ENCODE measurements around the gene EHBP1L1. TPM values are rescaled to one million over a fixed set of nuclear protein-coding genes. Genes with fewer than 3 reads are reported as not detected.

Gene EHBP1L1
- total and polyA plus RNA-seq, 2 of the 13 experiments (the other 11 are each of a cell fraction or from before 2014, with no cell fraction given): 8.3 to 10.6 TPM

GRCh38 chr11:65558930-65559509, 16.8 kb upstream of the EHBP1L1 start (continued):
- no peak for TF ChIP-seq ZBTB10 (CRISPR knock-in tag; IDR thresholded peaks at IDR 0.05; ENCODE audit: borderline replicate concordance)
- TF ChIP-seq RFXAP (CRISPR knock-in tag; IDR thresholded peaks at IDR 0.05; ENCODE audit: borderline replicate concordance): no peak
- no peak for TF ChIP-seq ZNF253 (CRISPR knock-in tag; IDR thresholded peaks at IDR 0.05; ENCODE audit: borderline replicate concordance)
- TF ChIP-seq ZBTB21 (CRISPR knock-in tag; IDR thresholded peaks at IDR 0.05): no peak
- TF ChIP-seq PAF1 (CRISPR knock-in tag; IDR thresholded peaks at IDR 0.05): no peak
- no peak for TF ChIP-seq KDM4B (CRISPR knock-in tag; IDR thresholded peaks at IDR 0.05)
- TF ChIP-seq ZNF34 (CRISPR knock-in tag; IDR thresholded peaks at IDR 0.05; ENCODE audit: borderline replicate concordance): no peak
- TF ChIP-seq ZNF776 (CRISPR knock-in tag; IDR thresholded peaks at IDR 0.05): no peak
- no peak for TF ChIP-seq KLF16 (CRISPR knock-in tag; IDR thresholded peaks at IDR 0.05)
- no peak for TF ChIP-seq KLF12 (CRISPR knock-in tag; IDR thresholded peaks at IDR 0.05; ENCODE audit: borderline replicate concordance)
- no peak for TF ChIP-seq DMAP1 (CRISPR knock-in tag; IDR thresholded peaks at IDR 0.05)
- no peak for TF ChIP-seq GZF1 (CRISPR knock-in tag; IDR thresholded peaks at IDR 0.05)
- TF ChIP-seq TBX2 (CRISPR knock-in tag; IDR thresholded peaks at IDR 0.05; ENCODE audit: borderline replicate concordance): no peak; the same call in 1 of the 2 replicates
- peak; percentile 61; the same call in 1 of the 2 replicates for TF ChIP-seq PCBP1 (IDR thresholded peaks at IDR 0.05; ENCODE audit: borderline replicate concordance, low read depth, low read length)
- no peak for TF ChIP-seq ZNF782 (CRISPR knock-in tag; IDR thresholded peaks at IDR 0.05; ENCODE audit: borderline replicate concordance)
- TF ChIP-seq MIXL1 (CRISPR knock-in tag; IDR thresholded peaks at IDR 0.05): no peak
- TF ChIP-seq SNAI1 (CRISPR knock-in tag; IDR thresholded peaks at IDR 0.05; ENCODE audit: borderline replicate concordance): 0 out of 2 replicates have a peak, but pooled peaks have one; percentile 45
- 0 out of 2 replicates have a peak, but pooled peaks have one; percentile 47 for TF ChIP-seq RARG (CRISPR knock-in tag; IDR thresholded peaks at IDR 0.05; ENCODE audit: low read depth)
- TF ChIP-seq JARID2 (CRISPR knock-in tag; IDR thresholded peaks at IDR 0.05; ENCODE audit: insufficient replicate concordance): no peak
- TF ChIP-seq ZMYM2 (CRISPR knock-in tag; IDR thresholded peaks at IDR 0.05): no peak
- no peak for TF ChIP-seq STAG1 (CRISPR knock-in tag; IDR thresholded peaks at IDR 0.05)
- no peak for TF ChIP-seq TCF7L2 (IDR thresholded peaks at IDR 0.05; ENCODE audit: low read depth, low read length)
- 0 out of 2 replicates have a peak, but pooled peaks have one; percentile 20 for TF ChIP-seq CCDC6 (CRISPR knock-in tag; IDR thresholded peaks at IDR 0.05)
- no peak for TF ChIP-seq EHMT2 (IDR thresholded peaks at IDR 0.05; ENCODE audit: borderline replicate concordance, low read depth, low read length)
- TF ChIP-seq DPF2 (CRISPR knock-in tag; IDR thresholded peaks at IDR 0.05; ENCODE audit: borderline replicate concordance, low read depth): no peak
- TF ChIP-seq, protein P1, sequence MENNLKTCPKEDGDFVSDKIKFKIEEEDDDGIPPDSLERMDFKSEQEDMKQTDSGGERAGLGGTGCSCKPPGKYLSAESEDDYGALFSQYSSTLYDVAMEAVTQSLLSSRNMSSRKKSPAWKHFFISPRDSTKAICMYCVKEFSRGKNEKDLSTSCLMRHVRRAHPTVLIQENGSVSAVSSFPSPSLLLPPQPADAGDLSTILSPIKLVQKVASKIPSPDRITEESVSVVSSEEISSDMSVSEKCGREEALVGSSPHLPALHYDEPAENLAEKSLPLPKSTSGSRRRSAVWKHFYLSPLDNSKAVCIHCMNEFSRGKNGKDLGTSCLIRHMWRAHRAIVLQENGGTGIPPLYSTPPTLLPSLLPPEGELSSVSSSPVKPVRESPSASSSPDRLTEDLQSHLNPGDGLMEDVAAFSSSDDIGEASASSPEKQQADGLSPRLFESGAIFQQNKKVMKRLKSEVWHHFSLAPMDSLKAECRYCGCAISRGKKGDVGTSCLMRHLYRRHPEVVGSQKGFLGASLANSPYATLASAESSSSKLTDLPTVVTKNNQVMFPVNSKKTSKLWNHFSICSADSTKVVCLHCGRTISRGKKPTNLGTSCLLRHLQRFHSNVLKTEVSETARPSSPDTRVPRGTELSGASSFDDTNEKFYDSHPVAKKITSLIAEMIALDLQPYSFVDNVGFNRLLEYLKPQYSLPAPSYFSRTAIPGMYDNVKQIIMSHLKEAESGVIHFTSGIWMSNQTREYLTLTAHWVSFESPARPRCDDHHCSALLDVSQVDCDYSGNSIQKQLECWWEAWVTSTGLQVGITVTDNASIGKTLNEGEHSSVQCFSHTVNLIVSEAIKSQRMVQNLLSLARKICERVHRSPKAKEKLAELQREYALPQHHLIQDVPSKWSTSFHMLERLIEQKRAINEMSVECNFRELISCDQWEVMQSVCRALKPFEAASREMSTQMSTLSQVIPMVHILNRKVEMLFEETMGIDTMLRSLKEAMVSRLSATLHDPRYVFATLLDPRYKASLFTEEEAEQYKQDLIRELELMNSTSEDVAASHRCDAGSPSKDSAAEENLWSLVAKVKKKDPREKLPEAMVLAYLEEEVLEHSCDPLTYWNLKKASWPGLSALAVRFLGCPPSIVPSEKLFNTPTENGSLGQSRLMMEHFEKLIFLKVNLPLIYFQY (CRISPR knock-in tag; IDR thresholded peaks at IDR 0.05; ENCODE audit: borderline replicate concordance): no peak

All from HepG2 (cell line).